Transverse colon (tissue), 4 donors: ENCODE data around the gene GID8. TPM values are rescaled to one million over a fixed set of nuclear protein-coding genes. Genes with fewer than 3 reads are reported as not detected.

Source experiments
- DNase-seq: peaks from one replicate; pipeline ENCODE4 v3.0.0-alpha.2; 2019
- H3K27ac ChIP-seq, 4 donors: fragments of 200-600 bp; sonication (generic); 2 replicates each; pipeline ENCODE4 v1.5.1; 2016 to 2018; ENCODE audit warnings: inconsistent platforms in 4 of 4
- H3K27me3 ChIP-seq: fragments of 200-600 bp; sonication (generic); 2 replicates; pipeline ENCODE4 v1.5.1; 2017; ENCODE audit warnings: inconsistent platforms
- H3K36me3 ChIP-seq, 4 donors: fragments of 200-600 bp; sonication (generic); 2 replicates each; pipeline ENCODE4 v1.5.1; 2017 to 2019; ENCODE audit warnings: inconsistent platforms in 4 of 4
- H3K4me1 ChIP-seq, 4 donors: fragments of 200-600 bp; sonication (generic); 2 replicates each; pipeline ENCODE4 v1.5.1; 2017 to 2020; ENCODE audit warnings: inconsistent platforms in 4 of 4
- H3K4me3 ChIP-seq, 4 donors: fragments of 200-600 bp; sonication (generic); 1 replicate in 1 of 4; 2 replicates in 3 of 4; pipeline versions ENCODE4 v1.5.1 to v1.6.1; 2017 to 2019; ENCODE audit warnings: inconsistent platforms in 4 of 4
- H3K9me3 ChIP-seq, 2 donors: fragments of 200-600 bp; sonication (generic); 2 replicates each; pipeline ENCODE4 v1.5.1; 2017 to 2019; ENCODE audit warnings: inconsistent platforms in 2 of 2
- EP300 ChIP-seq: sonication (generic); formaldehyde crosslinking; IDR thresholded peaks from one replicate; pipeline ENCODE4 v1.6.1; 2017; ENCODE audit warnings: antibody characterized with exemption, low read depth
- POLR2A ChIP-seq: fragments of 450-650 bp; IDR thresholded peaks from one replicate; pipeline ENCODE4 v1.6.1; 2016; ENCODE audit warnings: antibody characterized with exemption, mild to moderate bottlenecking, moderate library complexity
- POLR2AphosphoS5 ChIP-seq, 3 donors: sonication (generic); formaldehyde crosslinking; IDR thresholded peaks; one replicate each; pipeline ENCODE4 v1.6.1; 2016; ENCODE audit warnings: antibody characterized with exemption in 3 of 3
- WGBS, 2 donors: methylation state at CpG; one replicate each; pipeline ENCODE4 v1.1.5; 2018; ENCODE audit warnings: low coverage in 1 of 2; 5-methylcytosine and 5-hydroxymethylcytosine counted together
- in situ Hi-C, 4 donors: fragments of 200-750 bp; cut with MboI; loops; one replicate each; pipeline versions ENCODE4 v1.15.0 to v1.15.1; 2017; ENCODE audit warnings: low sequenced_read_pairs in 3 of 4, low pct_ligation_motif_present in 1 of 4, low pct_unique_long_range_greater_than_20kb in 1 of 4
- intact Hi-C: fragments of 100-400 bp; cut with DNase I; formaldehyde crosslinking; loops from one replicate; pipeline ENCODE4 v1.15.1; 2023; ENCODE audit warnings: low total_unique reads
- total RNA-seq, 4 donors: library from RNA; depleted of rRNA; stranded (reverse); fragments of >200 nt; gene quantifications; one replicate each; pipeline ENCODE4 v1.1.0, GENCODE V29; 2016
- TF ChIP-seq, protein P1 (sequence below), 5 experiments: fragments of 200-600 bp in 3 of 5; fragments of 450-650 bp in 2 of 5; sonication (generic) in 3 of 5; IDR thresholded peaks; 1 replicate in 2 of 5; 2 replicates in 3 of 5; pipeline ENCODE4 v1.5.1; 2016 to 2017; ENCODE audit warnings: antibody characterized with exemption in 5 of 5, inconsistent platforms in 3 of 5, mild to moderate bottlenecking in 2 of 5, moderate library complexity in 1 of 5

Gene GID8
- total RNA-seq, 4 donors from 2014 or later, result 29.5 to 34.1 (median 31.7) TPM

GRCh38 chr20:62905536-62906117, 32.3 kb upstream of the GID8 start:
- no peaks in the 10 kb centered on the region for H3K27me3 ChIP-seq
- intact Hi-C loops, result loop anchor here (5.0 kb wide), 1 partner anchor 102 kb away; the partner anchor contains the start of gene BHLHE23
- WGBS, 2 donors, result 90 to 96% methylated on average over 4 to 17 of the region's 17 CpGs
- TF ChIP-seq POLR2AphosphoS5 (IDR thresholded peaks at IDR 0.05), result no peak
- TF ChIP-seq EP300, result no peak
- TF ChIP-seq POLR2A, result no peak
- TF ChIP-seq, protein P1, sequence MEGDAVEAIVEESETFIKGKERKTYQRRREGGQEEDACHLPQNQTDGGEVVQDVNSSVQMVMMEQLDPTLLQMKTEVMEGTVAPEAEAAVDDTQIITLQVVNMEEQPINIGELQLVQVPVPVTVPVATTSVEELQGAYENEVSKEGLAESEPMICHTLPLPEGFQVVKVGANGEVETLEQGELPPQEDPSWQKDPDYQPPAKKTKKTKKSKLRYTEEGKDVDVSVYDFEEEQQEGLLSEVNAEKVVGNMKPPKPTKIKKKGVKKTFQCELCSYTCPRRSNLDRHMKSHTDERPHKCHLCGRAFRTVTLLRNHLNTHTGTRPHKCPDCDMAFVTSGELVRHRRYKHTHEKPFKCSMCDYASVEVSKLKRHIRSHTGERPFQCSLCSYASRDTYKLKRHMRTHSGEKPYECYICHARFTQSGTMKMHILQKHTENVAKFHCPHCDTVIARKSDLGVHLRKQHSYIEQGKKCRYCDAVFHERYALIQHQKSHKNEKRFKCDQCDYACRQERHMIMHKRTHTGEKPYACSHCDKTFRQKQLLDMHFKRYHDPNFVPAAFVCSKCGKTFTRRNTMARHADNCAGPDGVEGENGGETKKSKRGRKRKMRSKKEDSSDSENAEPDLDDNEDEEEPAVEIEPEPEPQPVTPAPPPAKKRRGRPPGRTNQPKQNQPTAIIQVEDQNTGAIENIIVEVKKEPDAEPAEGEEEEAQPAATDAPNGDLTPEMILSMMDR (IDR thresholded peaks at IDR 0.05), result no peak
- no peak overlapping the region for H3K4me3 ChIP-seq
- no peak for DNase-seq
- H3K27ac ChIP-seq, result no peak overlapping the region
- H3K9me3 ChIP-seq, result no peaks in the 10 kb centered on the region
- peaks cover 0 to 67% (median 32%) of the 10 kb centered on the region in 4 donors for H3K36me3 ChIP-seq
- in situ Hi-C loops, result no loop called here
- peaks cover 0 to 9% (median 4%) of the 10 kb centered on the region in 4 donors for H3K4me1 ChIP-seq

DNA sequence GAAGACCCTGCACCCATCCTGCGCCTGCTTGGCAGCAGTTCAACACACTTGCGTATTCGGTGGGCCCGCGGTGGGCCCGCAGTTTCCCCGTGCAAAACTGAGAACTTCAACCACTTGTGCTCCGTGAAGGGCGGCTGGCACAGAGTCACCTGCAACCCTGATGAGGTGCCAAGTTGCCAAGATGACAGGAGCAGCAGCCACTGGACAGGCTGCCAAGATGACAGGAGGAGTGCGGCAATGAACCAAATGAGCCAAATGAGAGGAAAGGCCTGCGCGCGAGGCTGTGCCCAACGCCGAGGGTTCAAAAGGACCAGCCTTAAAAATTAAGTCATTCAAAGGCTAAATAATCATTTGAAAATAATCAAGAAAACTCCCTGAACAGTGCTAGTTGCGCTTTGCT, 31.7 kb upstream of the GID8 start:
- no peak for TF ChIP-seq EP300
- no peak for TF ChIP-seq POLR2A
- TF ChIP-seq, protein P1 (IDR thresholded peaks at IDR 0.05), result no peak
- Histone ChIP-seq H3K27me3 (no peaks in the 10 kb centered on the region), H3K36me3 (peaks cover 0 to 72% (median 35%) of the 10 kb centered on the region in 4 donors), H3K27ac (no peak overlapping the region), H3K9me3 (no peaks in the 10 kb centered on the region), H3K4me1 (peaks cover 0 to 4% (median under 1%) of the 10 kb centered on the region in 4 donors), H3K4me3 (no peak overlapping the region)
- whole genome bisulfite sequencing, 2 donors, result 96 to 100% methylated on average over 1 to 16 of the region's 16 CpGs
- in situ Hi-C loops (no loop called here), intact Hi-C loops (loop anchor here (5.0 kb wide), 1 partner anchor 101 kb away; the partner anchor contains the start of gene BHLHE23)
- DNase-seq, result no peak

DNA sequence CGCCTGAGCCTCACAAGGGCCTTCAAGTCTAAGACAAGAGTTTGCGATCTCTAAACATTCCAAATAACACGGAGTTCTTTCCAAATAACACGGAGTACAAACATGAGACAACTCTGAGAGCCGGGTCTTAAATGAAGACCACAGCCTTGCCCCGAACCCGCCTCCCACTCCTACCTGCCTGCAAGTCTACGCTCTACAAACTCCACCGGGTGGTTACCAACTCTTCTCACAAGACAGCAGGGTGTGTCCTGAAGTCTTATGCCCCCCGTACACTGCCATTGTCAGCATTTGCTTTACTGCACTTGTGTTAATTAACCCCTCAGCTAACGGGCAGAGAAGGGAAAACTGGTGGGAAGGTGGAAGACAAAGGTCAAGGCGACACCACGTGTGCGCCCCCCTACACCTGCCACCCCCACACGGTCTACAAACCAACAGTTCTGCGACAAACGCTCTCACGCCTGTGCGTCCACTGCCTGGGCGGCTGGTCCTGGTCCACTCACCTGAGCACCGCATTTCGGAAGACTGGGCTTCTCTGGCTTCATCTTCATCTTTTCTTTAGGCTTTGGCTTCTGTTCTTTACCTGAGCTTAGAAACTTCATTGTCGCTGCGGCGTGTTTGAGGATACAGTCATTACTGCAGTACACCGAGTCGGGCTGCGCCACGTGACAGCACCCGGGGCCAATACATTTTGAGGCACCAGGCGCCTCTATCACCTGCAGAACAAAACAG, 31.1 kb upstream of the GID8 start:
- no peaks in the 10 kb centered on the region for H3K9me3 ChIP-seq
- no peaks in the 10 kb centered on the region for H3K4me1 ChIP-seq
- TF ChIP-seq, protein P1 (IDR thresholded peaks at IDR 0.05), result no peak
- TF ChIP-seq POLR2A (no peak), EP300 (no peak)
- in situ Hi-C loops, result no loop called here
- H3K27ac ChIP-seq, result no peak overlapping the region
- H3K27me3 ChIP-seq, result no peaks in the 10 kb centered on the region
- WGBS, 2 donors, result 88 to 89% methylated on average over 8 to 31 of the region's 31 CpGs
- intact Hi-C loops, result loop anchor here (5.0 kb wide), 1 partner anchor 100 kb away; the partner anchor contains the start of gene BHLHE23
- peaks cover 0 to 78% (median 37%) of the 10 kb centered on the region in 4 donors for H3K36me3 ChIP-seq
- no peak for DNase-seq
- H3K4me3 ChIP-seq, result no peak overlapping the region

GRCh38 chr20:62907384-62908317, 30.3 kb upstream of the GID8 start:
- no peak overlapping the region for H3K4me3 ChIP-seq
- no peak for DNase-seq
- intact Hi-C loops (loop anchor here (5.0 kb wide), 1 partner anchor 100 kb away; the partner anchor contains the start of gene BHLHE23), in situ Hi-C loops (no loop called here)
- TF ChIP-seq POLR2AphosphoS5 (IDR thresholded peaks at IDR 0.05), result no peak
- TF ChIP-seq, protein P1 (IDR thresholded peaks at IDR 0.05), result peak; percentile 16 to 39 (median 37)
- peaks cover 0 to 85% (median 39%) of the 10 kb centered on the region in 4 donors for H3K36me3 ChIP-seq
- WGBS, 2 donors, result 68 to 72% methylated on average over 4 to 16 of the region's 16 CpGs
- H3K9me3 ChIP-seq, result no peaks in the 10 kb centered on the region
- no peak overlapping the region for H3K27ac ChIP-seq
- no peaks in the 10 kb centered on the region for H3K27me3 ChIP-seq
- no peaks in the 10 kb centered on the region for H3K4me1 ChIP-seq
